WTC11 (cell line): ENCODE data around the gene WWOX. TPM values are rescaled to one million over a fixed set of nuclear protein-coding genes. Genes with fewer than 3 reads are reported as not detected.

Experiments used
- ATAC-seq: fragments of 200-7000 bp; cut with Tn5 transposase; 2 replicates; pipeline ENCODE4 v1.10.0; 2021; ENCODE audit warnings: mild to moderate bottlenecking, moderate library complexity
- CTCF ChIA-PET: fragments of 300-600 bp; sonication (Branson Sonifier 250); formaldehyde crosslinking; loops from one replicate; lab custom pipeline; 2021; ENCODE audit warnings: antibody characterized with exemption; lab: Charles Lee
- POLR2A ChIA-PET: fragments of 350-600 bp; sonication (Branson Sonifier 250); formaldehyde crosslinking; loops from one replicate; lab custom pipeline; 2021; ENCODE audit warnings: antibody characterized with exemption; lab: Charles Lee
- DNase-seq: peaks from one replicate; pipeline ENCODE4 v3.0.0; 2021; ENCODE audit warnings: low spot score
- H3K27ac Mint-ChIP-seq: 2 replicates; pipeline ENCODE4 v1.8.0; 2021; ENCODE audit warnings: mixed read lengths
- H3K27me3 Mint-ChIP-seq: 2 replicates; pipeline ENCODE4 v1.8.0; 2021; ENCODE audit warnings: low read depth, mild to moderate bottlenecking, moderate library complexity, mixed read lengths
- H3K36me3 Mint-ChIP-seq: 2 replicates; pipeline ENCODE4 v1.8.0; 2021; ENCODE audit warnings: mixed read lengths
- H3K4me1 Mint-ChIP-seq: 2 replicates; pipeline ENCODE4 v1.8.0; 2022; ENCODE audit warnings: mixed read lengths
- H3K4me3 Mint-ChIP-seq: 2 replicates; pipeline ENCODE4 v1.8.0; 2021; ENCODE audit warnings: mild to moderate bottlenecking, moderate library complexity, mixed read lengths
- H3K9me3 Mint-ChIP-seq: 2 replicates; pipeline ENCODE4 v1.8.0; 2021; ENCODE audit warnings: mixed read lengths
- FOXJ3 ChIP-seq: sonication (generic); formaldehyde crosslinking; IDR thresholded peaks from 2 replicates; pipeline ENCODE4 v1.9.0; 2021; ENCODE audit warnings: missing genetic modification reagents, mild to moderate bottlenecking, borderline replicate concordance
- FOXP1 ChIP-seq: sonication (generic); formaldehyde crosslinking; IDR thresholded peaks from 2 replicates; pipeline ENCODE4 v1.8.0; 2022; ENCODE audit warnings: missing genetic modification reagents, mild to moderate bottlenecking, moderate library complexity, borderline replicate concordance
- JAZF1 ChIP-seq: fragments of 250-450 bp; sonication (Bioruptor Pico); IDR thresholded peaks from 2 replicates; pipeline ENCODE4 v1.9.0; 2021; ENCODE audit warnings: moderate library complexity, mild to moderate bottlenecking, inconsistent platforms
- KAT7 ChIP-seq: sonication (generic); formaldehyde crosslinking; IDR thresholded peaks from 2 replicates; pipeline ENCODE4 v1.8.1; 2023; ENCODE audit warnings: missing genetic modification reagents, mild to moderate bottlenecking, borderline replicate concordance
- SMAD3 ChIP-seq: sonication (generic); formaldehyde crosslinking; IDR thresholded peaks from 2 replicates; pipeline ENCODE4 v1.8.0; 2022; ENCODE audit warnings: missing genetic modification reagents, mild to moderate bottlenecking, borderline replicate concordance
- SP1 ChIP-seq: sonication (generic); formaldehyde crosslinking; conservative IDR thresholded peaks from 2 replicates; pipeline ENCODE4 v1.8.1; 2022; ENCODE audit warnings: missing genetic modification reagents
- TP53 ChIP-seq: sonication (generic); formaldehyde crosslinking; IDR thresholded peaks from 2 replicates; pipeline ENCODE4 v1.8.1; 2023; ENCODE audit warnings: mild to moderate bottlenecking, missing genetic modification reagents
- ZBTB21 ChIP-seq: sonication (generic); formaldehyde crosslinking; IDR thresholded peaks from 2 replicates; pipeline ENCODE4 v1.8.1; 2023; ENCODE audit warnings: mild to moderate bottlenecking, missing genetic modification reagents, borderline replicate concordance
- ZNF138 ChIP-seq: sonication (generic); formaldehyde crosslinking; conservative IDR thresholded peaks from 2 replicates; pipeline ENCODE4 v1.8.1; 2022; ENCODE audit warnings: mild to moderate bottlenecking, moderate library complexity, missing genetic modification reagents
- total RNA-seq: library from RNA; stranded (reverse); gene quantifications from 3 replicates; pipeline ENCODE4 v1.2.3, GENCODE V29; 2021
- TF ChIP-seq, protein P1 (sequence below): fragments of 200-600 bp; IDR thresholded peaks from 2 replicates; pipeline ENCODE4 v1.8.0; 2022; ENCODE audit warnings: antibody characterized with exemption
- TF ChIP-seq, protein P2 (sequence below): sonication (generic); formaldehyde crosslinking; IDR thresholded peaks from 2 replicates; pipeline ENCODE4 v1.8.0; 2022; ENCODE audit warnings: missing genetic modification reagents
- TF ChIP-seq, protein P3 (sequence below): sonication (generic); formaldehyde crosslinking; IDR thresholded peaks from 2 replicates; pipeline ENCODE4 v1.8.1; 2022; ENCODE audit warnings: low read depth, missing genetic modification reagents, borderline replicate concordance
- TF ChIP-seq, protein P4 (sequence below): fragments of 250-450 bp; sonication (Bioruptor Pico); IDR thresholded peaks from 2 replicates; pipeline ENCODE4 v1.9.0; 2021; ENCODE audit warnings: mild to moderate bottlenecking
- TF ChIP-seq, protein P5 (sequence below): sonication (generic); formaldehyde crosslinking; IDR thresholded peaks from 2 replicates; pipeline ENCODE4 v1.8.1; 2023; ENCODE audit warnings: mild to moderate bottlenecking, missing genetic modification reagents
- TF ChIP-seq, protein P6 (sequence below): sonication (generic); formaldehyde crosslinking; IDR thresholded peaks from 2 replicates; pipeline ENCODE4 v1.8.0; 2023; ENCODE audit warnings: mild to moderate bottlenecking, missing genetic modification reagents
- TF ChIP-seq, protein P7 (sequence below): sonication (generic); formaldehyde crosslinking; IDR thresholded peaks from 2 replicates; pipeline ENCODE4 v1.8.0; 2023; ENCODE audit warnings: missing genetic modification reagents, mild to moderate bottlenecking, borderline replicate concordance
- TF ChIP-seq, protein P8 (sequence below): sonication (generic); formaldehyde crosslinking; IDR thresholded peaks from 2 replicates; pipeline ENCODE4 v1.8.0; 2022; ENCODE audit warnings: mild to moderate bottlenecking, missing genetic modification reagents

Gene WWOX
- total RNA-seq, 1 experiment from 2014 or later, result 15.7 TPM

DNA sequence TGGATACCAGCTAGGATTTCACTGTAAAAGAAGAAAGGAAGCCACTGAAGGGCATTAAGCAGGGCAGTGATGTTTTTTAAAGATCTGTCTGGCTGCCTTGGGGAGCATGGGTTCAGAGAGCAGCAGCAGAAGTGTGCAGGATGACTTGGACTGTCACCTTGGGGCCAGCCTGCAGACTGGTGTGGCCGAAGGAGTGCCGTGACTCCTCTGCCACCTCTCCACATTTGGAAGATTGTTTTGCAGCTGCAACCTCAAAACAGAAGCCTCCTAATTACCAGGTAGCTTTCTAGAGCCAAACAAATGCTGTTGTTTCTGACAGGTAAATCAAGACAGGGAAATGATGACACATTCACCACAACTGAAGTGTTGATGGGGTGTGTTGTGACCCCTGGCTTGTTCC lies 681.4 kb downstream of the WWOX start:
- H3K4me1 Mint-ChIP-seq, result peaks cover 8% of the 10 kb centered on the region
- no peaks in the 10 kb centered on the region for H3K9me3 Mint-ChIP-seq
- ATAC-seq (no peak), DNase-seq (no peak)
- H3K4me3 Mint-ChIP-seq, result no peak overlapping the region
- POLR2A ChIA-PET, result no interaction called here
- no peak overlapping the region for H3K27ac Mint-ChIP-seq
- H3K36me3 Mint-ChIP-seq, result no peaks in the 10 kb centered on the region
- H3K27me3 Mint-ChIP-seq, result no peaks in the 10 kb centered on the region
- CTCF ChIA-PET, result interaction anchor here (3.6 kb wide), 1 partner anchor 10 kb away, joined by 21 read pairs; no protein-coding TSS in a partner anchor
- TF ChIP-seq ZNF138 (CRISPR knock-in tag) (no peak), FOXJ3 (CRISPR knock-in tag) (no peak), TP53 (CRISPR knock-in tag) (no peak), KAT7 (CRISPR knock-in tag) (no peak), SP1 (no peak), ZBTB21 (CRISPR knock-in tag) (no peak), JAZF1 (CRISPR knock-in tag) (no peak), FOXP1 (CRISPR knock-in tag) (no peak), SMAD3 (CRISPR knock-in tag) (no peak)
- TF ChIP-seq, protein P1, sequence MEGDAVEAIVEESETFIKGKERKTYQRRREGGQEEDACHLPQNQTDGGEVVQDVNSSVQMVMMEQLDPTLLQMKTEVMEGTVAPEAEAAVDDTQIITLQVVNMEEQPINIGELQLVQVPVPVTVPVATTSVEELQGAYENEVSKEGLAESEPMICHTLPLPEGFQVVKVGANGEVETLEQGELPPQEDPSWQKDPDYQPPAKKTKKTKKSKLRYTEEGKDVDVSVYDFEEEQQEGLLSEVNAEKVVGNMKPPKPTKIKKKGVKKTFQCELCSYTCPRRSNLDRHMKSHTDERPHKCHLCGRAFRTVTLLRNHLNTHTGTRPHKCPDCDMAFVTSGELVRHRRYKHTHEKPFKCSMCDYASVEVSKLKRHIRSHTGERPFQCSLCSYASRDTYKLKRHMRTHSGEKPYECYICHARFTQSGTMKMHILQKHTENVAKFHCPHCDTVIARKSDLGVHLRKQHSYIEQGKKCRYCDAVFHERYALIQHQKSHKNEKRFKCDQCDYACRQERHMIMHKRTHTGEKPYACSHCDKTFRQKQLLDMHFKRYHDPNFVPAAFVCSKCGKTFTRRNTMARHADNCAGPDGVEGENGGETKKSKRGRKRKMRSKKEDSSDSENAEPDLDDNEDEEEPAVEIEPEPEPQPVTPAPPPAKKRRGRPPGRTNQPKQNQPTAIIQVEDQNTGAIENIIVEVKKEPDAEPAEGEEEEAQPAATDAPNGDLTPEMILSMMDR, result no peak
- TF ChIP-seq, protein P2, sequence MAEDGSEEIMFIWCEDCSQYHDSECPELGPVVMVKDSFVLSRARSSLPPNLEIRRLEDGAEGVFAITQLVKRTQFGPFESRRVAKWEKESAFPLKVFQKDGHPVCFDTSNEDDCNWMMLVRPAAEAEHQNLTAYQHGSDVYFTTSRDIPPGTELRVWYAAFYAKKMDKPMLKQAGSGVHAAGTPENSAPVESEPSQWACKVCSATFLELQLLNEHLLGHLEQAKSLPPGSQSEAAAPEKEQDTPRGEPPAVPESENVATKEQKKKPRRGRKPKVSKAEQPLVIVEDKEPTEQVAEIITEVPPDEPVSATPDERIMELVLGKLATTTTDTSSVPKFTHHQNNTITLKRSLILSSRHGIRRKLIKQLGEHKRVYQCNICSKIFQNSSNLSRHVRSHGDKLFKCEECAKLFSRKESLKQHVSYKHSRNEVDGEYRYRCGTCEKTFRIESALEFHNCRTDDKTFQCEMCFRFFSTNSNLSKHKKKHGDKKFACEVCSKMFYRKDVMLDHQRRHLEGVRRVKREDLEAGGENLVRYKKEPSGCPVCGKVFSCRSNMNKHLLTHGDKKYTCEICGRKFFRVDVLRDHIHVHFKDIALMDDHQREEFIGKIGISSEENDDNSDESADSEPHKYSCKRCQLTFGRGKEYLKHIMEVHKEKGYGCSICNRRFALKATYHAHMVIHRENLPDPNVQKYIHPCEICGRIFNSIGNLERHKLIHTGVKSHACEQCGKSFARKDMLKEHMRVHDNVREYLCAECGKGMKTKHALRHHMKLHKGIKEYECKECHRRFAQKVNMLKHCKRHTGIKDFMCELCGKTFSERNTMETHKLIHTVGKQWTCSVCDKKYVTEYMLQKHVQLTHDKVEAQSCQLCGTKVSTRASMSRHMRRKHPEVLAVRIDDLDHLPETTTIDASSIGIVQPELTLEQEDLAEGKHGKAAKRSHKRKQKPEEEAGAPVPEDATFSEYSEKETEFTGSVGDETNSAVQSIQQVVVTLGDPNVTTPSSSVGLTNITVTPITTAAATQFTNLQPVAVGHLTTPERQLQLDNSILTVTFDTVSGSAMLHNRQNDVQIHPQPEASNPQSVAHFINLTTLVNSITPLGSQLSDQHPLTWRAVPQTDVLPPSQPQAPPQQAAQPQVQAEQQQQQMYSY (CRISPR knock-in tag), result no peak
- TF ChIP-seq, protein P3, sequence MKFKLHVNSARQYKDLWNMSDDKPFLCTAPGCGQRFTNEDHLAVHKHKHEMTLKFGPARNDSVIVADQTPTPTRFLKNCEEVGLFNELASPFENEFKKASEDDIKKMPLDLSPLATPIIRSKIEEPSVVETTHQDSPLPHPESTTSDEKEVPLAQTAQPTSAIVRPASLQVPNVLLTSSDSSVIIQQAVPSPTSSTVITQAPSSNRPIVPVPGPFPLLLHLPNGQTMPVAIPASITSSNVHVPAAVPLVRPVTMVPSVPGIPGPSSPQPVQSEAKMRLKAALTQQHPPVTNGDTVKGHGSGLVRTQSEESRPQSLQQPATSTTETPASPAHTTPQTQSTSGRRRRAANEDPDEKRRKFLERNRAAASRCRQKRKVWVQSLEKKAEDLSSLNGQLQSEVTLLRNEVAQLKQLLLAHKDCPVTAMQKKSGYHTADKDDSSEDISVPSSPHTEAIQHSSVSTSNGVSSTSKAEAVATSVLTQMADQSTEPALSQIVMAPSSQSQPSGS (CRISPR knock-in tag), result no peak
- TF ChIP-seq, protein P4, sequence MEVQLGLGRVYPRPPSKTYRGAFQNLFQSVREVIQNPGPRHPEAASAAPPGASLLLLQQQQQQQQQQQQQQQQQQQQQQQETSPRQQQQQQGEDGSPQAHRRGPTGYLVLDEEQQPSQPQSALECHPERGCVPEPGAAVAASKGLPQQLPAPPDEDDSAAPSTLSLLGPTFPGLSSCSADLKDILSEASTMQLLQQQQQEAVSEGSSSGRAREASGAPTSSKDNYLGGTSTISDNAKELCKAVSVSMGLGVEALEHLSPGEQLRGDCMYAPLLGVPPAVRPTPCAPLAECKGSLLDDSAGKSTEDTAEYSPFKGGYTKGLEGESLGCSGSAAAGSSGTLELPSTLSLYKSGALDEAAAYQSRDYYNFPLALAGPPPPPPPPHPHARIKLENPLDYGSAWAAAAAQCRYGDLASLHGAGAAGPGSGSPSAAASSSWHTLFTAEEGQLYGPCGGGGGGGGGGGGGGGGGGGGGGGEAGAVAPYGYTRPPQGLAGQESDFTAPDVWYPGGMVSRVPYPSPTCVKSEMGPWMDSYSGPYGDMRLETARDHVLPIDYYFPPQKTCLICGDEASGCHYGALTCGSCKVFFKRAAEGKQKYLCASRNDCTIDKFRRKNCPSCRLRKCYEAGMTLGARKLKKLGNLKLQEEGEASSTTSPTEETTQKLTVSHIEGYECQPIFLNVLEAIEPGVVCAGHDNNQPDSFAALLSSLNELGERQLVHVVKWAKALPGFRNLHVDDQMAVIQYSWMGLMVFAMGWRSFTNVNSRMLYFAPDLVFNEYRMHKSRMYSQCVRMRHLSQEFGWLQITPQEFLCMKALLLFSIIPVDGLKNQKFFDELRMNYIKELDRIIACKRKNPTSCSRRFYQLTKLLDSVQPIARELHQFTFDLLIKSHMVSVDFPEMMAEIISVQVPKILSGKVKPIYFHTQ, result no peak
- TF ChIP-seq, protein P5, sequence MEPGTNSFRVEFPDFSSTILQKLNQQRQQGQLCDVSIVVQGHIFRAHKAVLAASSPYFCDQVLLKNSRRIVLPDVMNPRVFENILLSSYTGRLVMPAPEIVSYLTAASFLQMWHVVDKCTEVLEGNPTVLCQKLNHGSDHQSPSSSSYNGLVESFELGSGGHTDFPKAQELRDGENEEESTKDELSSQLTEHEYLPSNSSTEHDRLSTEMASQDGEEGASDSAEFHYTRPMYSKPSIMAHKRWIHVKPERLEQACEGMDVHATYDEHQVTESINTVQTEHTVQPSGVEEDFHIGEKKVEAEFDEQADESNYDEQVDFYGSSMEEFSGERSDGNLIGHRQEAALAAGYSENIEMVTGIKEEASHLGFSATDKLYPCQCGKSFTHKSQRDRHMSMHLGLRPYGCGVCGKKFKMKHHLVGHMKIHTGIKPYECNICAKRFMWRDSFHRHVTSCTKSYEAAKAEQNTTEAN (CRISPR knock-in tag), result no peak
- TF ChIP-seq, protein P6, sequence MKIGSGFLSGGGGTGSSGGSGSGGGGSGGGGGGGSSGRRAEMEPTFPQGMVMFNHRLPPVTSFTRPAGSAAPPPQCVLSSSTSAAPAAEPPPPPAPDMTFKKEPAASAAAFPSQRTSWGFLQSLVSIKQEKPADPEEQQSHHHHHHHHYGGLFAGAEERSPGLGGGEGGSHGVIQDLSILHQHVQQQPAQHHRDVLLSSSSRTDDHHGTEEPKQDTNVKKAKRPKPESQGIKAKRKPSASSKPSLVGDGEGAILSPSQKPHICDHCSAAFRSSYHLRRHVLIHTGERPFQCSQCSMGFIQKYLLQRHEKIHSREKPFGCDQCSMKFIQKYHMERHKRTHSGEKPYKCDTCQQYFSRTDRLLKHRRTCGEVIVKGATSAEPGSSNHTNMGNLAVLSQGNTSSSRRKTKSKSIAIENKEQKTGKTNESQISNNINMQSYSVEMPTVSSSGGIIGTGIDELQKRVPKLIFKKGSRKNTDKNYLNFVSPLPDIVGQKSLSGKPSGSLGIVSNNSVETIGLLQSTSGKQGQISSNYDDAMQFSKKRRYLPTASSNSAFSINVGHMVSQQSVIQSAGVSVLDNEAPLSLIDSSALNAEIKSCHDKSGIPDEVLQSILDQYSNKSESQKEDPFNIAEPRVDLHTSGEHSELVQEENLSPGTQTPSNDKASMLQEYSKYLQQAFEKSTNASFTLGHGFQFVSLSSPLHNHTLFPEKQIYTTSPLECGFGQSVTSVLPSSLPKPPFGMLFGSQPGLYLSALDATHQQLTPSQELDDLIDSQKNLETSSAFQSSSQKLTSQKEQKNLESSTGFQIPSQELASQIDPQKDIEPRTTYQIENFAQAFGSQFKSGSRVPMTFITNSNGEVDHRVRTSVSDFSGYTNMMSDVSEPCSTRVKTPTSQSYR, result no peak
- TF ChIP-seq, protein P7, sequence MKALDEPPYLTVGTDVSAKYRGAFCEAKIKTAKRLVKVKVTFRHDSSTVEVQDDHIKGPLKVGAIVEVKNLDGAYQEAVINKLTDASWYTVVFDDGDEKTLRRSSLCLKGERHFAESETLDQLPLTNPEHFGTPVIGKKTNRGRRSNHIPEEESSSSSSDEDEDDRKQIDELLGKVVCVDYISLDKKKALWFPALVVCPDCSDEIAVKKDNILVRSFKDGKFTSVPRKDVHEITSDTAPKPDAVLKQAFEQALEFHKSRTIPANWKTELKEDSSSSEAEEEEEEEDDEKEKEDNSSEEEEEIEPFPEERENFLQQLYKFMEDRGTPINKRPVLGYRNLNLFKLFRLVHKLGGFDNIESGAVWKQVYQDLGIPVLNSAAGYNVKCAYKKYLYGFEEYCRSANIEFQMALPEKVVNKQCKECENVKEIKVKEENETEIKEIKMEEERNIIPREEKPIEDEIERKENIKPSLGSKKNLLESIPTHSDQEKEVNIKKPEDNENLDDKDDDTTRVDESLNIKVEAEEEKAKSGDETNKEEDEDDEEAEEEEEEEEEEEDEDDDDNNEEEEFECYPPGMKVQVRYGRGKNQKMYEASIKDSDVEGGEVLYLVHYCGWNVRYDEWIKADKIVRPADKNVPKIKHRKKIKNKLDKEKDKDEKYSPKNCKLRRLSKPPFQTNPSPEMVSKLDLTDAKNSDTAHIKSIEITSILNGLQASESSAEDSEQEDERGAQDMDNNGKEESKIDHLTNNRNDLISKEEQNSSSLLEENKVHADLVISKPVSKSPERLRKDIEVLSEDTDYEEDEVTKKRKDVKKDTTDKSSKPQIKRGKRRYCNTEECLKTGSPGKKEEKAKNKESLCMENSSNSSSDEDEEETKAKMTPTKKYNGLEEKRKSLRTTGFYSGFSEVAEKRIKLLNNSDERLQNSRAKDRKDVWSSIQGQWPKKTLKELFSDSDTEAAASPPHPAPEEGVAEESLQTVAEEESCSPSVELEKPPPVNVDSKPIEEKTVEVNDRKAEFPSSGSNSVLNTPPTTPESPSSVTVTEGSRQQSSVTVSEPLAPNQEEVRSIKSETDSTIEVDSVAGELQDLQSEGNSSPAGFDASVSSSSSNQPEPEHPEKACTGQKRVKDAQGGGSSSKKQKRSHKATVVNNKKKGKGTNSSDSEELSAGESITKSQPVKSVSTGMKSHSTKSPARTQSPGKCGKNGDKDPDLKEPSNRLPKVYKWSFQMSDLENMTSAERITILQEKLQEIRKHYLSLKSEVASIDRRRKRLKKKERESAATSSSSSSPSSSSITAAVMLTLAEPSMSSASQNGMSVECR (CRISPR knock-in tag), result no peak
- TF ChIP-seq, protein P8, sequence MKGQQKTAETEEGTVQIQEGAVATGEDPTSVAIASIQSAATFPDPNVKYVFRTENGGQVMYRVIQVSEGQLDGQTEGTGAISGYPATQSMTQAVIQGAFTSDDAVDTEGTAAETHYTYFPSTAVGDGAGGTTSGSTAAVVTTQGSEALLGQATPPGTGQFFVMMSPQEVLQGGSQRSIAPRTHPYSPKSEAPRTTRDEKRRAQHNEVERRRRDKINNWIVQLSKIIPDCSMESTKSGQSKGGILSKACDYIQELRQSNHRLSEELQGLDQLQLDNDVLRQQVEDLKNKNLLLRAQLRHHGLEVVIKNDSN (CRISPR knock-in tag), result no peak
